ENCODE data around the gene TMEM190.
A peak's percentile ranks its signal among the peaks of the same experiment; 100 is the strongest.

The TMEM190 gene

GRCh38 chr19:55358943-55359908 lies 17.4 kb upstream of the TMEM190 start:
- H3K27me3 Mint-ChIP-seq: peaks cover 13% of the 10 kb centered on the region
- H3K9me3 Mint-ChIP-seq: no peaks in the 10 kb centered on the region
- peaks cover 2% of the 10 kb centered on the region for H3K4me1 Mint-ChIP-seq (ENCODE audit: low read depth)
- no peak overlapping the region for H3K27ac Mint-ChIP-seq
- H3K36me3 Mint-ChIP-seq (ENCODE audit: low read depth): no peaks in the 10 kb centered on the region
- H3K4me3 Mint-ChIP-seq: no peak overlapping the region

DNA sequence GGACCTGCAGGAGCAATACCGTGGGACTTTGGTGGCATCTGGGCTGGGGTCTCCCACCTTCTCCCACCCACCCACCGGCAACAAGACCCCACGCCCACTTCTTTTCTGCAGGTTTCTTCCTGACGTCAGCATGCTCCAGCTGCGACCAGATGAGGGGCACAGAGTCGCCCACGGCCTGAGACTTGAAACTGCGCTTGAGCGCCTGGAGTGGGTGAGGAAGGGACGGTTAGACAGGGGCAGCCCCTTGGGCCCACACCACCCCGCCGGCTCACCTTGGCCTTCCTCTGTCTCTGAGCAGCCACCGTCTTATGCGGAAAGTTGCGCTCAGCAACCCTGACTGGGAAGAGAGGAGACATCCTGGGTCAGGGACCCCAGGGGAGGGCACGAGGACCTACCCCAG lies 15.7 kb upstream of the TMEM190 start:
- Mint-ChIP-seq H3K4me1 (ENCODE audit: low read depth) (no peaks in the 10 kb centered on the region), H3K27ac (no peak overlapping the region), H3K36me3 (ENCODE audit: low read depth) (no peaks in the 10 kb centered on the region), H3K27me3 (peaks cover 4% of the 10 kb centered on the region), H3K9me3 (no peaks in the 10 kb centered on the region), H3K4me3 (no peak overlapping the region)

DNA sequence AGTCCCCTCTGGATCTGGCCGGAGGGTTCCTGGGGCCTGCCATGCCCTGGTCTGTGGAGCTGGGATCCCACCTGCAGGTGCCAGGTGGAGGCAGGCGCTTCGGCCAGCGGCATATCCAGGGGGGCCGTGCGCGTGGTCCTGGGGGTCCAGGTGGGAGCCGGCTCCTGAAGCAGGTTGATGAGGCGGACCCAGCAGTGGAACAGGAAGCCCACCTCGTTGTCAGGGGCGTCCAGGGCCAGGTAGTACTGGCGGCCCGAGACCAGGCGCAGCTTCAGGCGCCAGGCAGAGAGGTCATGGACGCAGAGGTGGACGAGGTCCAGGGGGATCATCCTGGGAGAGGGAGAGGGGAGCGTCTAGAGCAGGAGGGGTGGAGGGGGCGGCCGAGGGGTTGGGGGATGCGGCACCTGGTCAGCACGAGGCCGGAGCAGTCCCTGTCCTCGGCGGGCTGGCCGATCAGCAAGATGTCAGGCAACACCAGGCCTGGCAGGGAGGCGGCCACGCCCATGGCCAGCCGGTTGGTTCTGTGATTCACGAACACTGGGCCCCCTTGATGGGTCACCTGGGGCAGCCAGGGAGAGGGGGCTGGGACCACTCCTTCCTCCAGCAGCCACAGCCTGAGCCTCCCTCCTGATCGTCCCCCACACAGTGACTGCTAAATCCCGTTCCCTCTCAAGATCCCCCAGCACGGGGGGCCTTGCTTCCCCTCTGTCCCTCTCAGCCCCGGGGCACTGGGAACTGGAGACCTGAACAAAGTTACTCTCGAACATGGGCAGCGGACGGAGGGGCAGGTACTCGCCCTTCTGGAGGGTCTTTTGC lies 14.2 kb upstream of the TMEM190 start:
- Mint-ChIP-seq H3K36me3 (ENCODE audit: low read depth) (no peaks in the 10 kb centered on the region), H3K4me3 (no peak overlapping the region), H3K9me3 (no peaks in the 10 kb centered on the region), H3K4me1 (ENCODE audit: low read depth) (no peaks in the 10 kb centered on the region), H3K27ac (no peak overlapping the region), H3K27me3 (no peaks in the 10 kb centered on the region)

- H3K27me3 Mint-ChIP-seq: peaks cover 4% of the 10 kb centered on the region
- no peak within 1 kb of the TSS for H3K4me3 Mint-ChIP-seq
- no peaks in the 10 kb centered on the region for H3K4me1 Mint-ChIP-seq (ENCODE audit: low read depth)
- H3K36me3 Mint-ChIP-seq (ENCODE audit: low read depth): no peaks in the 10 kb centered on the region
- no peak within 1 kb of the TSS for H3K27ac Mint-ChIP-seq
- no peaks in the 10 kb centered on the region for H3K9me3 Mint-ChIP-seq
These were observed 13.5 kb upstream of the TMEM190 start, which contains the start of gene GARIN5B for GRCh38 chr19:55362990-55363716. Gene GARIN5B (minus strand): TSS chr19:55363260. CDS start chr19:55363066, 194 bp downstream.

DNA sequence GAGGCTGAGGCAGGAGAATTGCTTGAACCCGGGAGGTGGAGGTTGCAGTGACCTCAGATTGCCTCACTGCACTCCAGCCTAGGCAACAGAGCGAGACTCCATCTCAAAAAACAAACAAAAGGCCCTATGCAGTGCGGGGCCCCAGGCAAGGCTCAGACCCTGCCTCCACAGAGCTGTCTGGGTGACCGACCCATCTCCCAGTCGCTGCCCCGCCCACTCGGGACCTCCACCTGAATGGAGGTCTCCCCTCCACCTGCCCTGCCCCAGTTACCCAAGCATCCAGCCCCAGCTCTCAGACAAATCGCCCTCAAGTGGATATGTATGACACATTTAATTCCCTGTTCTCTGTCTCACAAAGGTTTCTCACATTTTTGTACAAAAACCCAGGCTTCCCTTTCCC lies 11.4 kb upstream of the TMEM190 start:
- Mint-ChIP-seq H3K4me3 (no peak overlapping the region), H3K27ac (no peak overlapping the region), H3K4me1 (ENCODE audit: low read depth) (peaks cover 4% of the 10 kb centered on the region), H3K9me3 (no peaks in the 10 kb centered on the region), H3K36me3 (ENCODE audit: low read depth) (no peaks in the 10 kb centered on the region), H3K27me3 (peaks cover 8% of the 10 kb centered on the region)

DNA sequence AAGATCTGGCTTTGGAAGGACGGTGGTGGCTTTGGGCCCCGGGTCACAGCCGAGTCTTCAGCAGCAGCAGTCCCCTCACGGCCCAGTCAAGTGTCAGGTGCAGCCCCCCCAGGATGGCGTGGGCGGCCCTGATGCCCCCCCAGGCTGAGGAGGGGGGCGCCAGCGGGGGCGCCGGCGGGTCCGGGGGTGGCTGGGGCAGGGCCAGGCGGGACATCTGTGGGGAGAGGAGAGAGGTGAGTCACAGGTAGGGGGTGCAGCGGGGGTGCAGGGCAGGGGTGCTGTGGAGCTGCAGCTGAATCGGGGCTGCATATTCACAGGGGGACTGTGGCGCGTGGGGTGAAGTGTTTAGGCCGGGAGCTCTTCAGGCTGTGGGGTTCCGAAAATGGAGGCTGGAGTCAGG lies 10.7 kb upstream of the TMEM190 start:
- Mint-ChIP-seq H3K9me3 (no peaks in the 10 kb centered on the region), H3K27me3 (peaks cover 16% of the 10 kb centered on the region), H3K27ac (no peak overlapping the region), H3K4me3 (no peak overlapping the region), H3K36me3 (ENCODE audit: low read depth) (no peaks in the 10 kb centered on the region), H3K4me1 (ENCODE audit: low read depth) (peaks cover 10% of the 10 kb centered on the region)

GRCh38 chr19:55366790-55367189 lies 9.8 kb upstream of the TMEM190 start:
- H3K27me3 Mint-ChIP-seq: peaks cover 22% of the 10 kb centered on the region
- H3K9me3 Mint-ChIP-seq: no peaks in the 10 kb centered on the region
- H3K4me1 Mint-ChIP-seq (ENCODE audit: low read depth): peaks cover 10% of the 10 kb centered on the region
- no peaks in the 10 kb centered on the region for H3K36me3 Mint-ChIP-seq (ENCODE audit: low read depth)
- no peak overlapping the region for H3K4me3 Mint-ChIP-seq
- H3K27ac Mint-ChIP-seq: no peak overlapping the region

GRCh38 chr19:55368106-55368505 lies 8.5 kb upstream of the TMEM190 start:
- no peaks in the 10 kb centered on the region for H3K36me3 Mint-ChIP-seq (ENCODE audit: low read depth)
- H3K4me1 Mint-ChIP-seq (ENCODE audit: low read depth): peaks cover 17% of the 10 kb centered on the region
- no peak overlapping the region for H3K4me3 Mint-ChIP-seq
- H3K9me3 Mint-ChIP-seq: no peaks in the 10 kb centered on the region
- H3K27ac Mint-ChIP-seq: no peak overlapping the region
- H3K27me3 Mint-ChIP-seq: peaks cover 29% of the 10 kb centered on the region

- no peaks in the 10 kb centered on the region for H3K9me3 Mint-ChIP-seq
- no peaks in the 10 kb centered on the region for H3K36me3 Mint-ChIP-seq (ENCODE audit: low read depth)
- peaks cover 21% of the 10 kb centered on the region for H3K4me1 Mint-ChIP-seq (ENCODE audit: low read depth)
- H3K27me3 Mint-ChIP-seq: peaks cover 33% of the 10 kb centered on the region
- H3K4me3 Mint-ChIP-seq: no peak overlapping the region
- no peak overlapping the region for H3K27ac Mint-ChIP-seq
These were observed 7.7 kb upstream of the TMEM190 start for GRCh38 chr19:55368701-55369563.

DNA sequence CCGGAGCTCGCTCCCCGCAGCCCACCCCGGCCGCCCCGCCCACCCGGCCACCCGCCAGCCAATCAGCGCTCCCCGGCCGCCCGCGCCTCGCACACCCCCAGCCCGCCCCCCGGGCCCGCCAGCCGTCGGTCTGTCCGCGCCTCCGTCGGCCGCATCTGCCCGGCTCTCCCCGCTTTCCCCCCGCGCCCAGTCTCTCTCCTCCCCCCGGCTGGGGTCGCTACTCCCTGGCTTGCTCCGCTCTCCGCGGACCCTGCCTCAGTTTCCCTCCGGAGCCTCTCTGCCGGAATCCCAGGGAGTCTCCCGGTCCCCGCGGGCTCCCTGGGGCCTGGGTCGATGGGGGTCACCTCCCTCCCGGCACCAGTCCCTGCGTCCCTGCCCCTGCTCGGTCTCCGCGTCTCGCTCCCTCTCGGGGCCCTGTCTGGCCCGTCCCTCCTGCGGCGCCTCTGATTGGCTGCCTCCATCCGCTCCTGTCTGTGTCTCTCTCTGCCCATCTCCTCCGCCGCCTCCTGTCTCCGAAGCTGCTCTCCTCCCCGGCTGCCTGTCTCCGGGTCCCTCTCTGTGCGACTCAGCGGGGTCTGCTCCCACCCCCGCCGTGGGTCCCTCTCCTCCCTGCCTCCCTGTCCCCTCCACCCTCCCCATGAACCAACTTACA lies 6.8 kb upstream of the TMEM190 start:
- Mint-ChIP-seq H3K36me3 (ENCODE audit: low read depth) (no peaks in the 10 kb centered on the region), H3K4me3 (peak overlapping the region; percentile 73), H3K27me3 (peaks cover 34% of the 10 kb centered on the region), H3K4me1 (ENCODE audit: low read depth) (peaks cover 21% of the 10 kb centered on the region), H3K27ac (no peak overlapping the region), H3K9me3 (no peaks in the 10 kb centered on the region)

DNA sequence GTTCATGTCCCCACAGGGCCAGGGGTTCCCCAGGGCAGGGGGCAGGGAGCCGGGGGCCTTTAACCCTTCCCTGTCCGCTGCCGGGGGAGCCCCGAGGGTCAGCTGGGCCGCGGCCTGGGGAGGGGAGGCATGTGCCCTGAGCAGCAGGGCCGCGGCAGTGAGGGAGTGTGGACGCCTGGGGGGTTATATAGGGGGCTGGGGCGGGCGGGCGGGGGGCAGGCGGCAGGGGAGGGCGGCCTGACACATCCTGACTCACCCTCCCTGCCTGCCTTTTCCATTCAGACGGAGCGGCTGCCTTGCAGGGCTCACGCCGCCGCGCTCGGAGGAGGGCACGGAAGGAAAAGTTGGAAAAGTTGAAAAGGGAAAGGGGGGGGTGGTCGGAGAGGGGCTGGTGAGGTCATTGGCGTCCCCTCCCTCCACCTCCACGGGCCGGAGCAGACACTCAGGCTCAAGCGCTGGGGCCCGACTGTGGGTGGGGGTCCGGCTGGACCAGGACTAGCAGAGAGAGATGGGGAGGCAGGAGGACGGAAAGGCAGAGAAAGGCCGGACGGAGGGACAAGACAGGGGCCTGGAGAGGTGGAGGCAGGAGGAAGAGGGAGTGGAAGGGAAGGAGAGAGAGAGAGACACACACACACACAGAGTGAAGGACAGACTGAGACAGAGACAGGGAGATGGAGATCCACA lies 6.2 kb upstream of the TMEM190 start, which contains the start of gene IL11:
Gene IL11, minus strand, starts transcription at position 159 of the 684 bp plus-strand sequence. Its CDS starts 153 bp downstream, at position 6.
- Mint-ChIP-seq H3K4me1 (ENCODE audit: low read depth) (peaks cover 21% of the 10 kb centered on the region), H3K9me3 (no peaks in the 10 kb centered on the region), H3K27me3 (peaks cover 37% of the 10 kb centered on the region), H3K36me3 (ENCODE audit: low read depth) (no peaks in the 10 kb centered on the region), H3K27ac (no peak within 1 kb of the TSS), H3K4me3 (peak within 1 kb of the TSS; percentile 73)

DNA sequence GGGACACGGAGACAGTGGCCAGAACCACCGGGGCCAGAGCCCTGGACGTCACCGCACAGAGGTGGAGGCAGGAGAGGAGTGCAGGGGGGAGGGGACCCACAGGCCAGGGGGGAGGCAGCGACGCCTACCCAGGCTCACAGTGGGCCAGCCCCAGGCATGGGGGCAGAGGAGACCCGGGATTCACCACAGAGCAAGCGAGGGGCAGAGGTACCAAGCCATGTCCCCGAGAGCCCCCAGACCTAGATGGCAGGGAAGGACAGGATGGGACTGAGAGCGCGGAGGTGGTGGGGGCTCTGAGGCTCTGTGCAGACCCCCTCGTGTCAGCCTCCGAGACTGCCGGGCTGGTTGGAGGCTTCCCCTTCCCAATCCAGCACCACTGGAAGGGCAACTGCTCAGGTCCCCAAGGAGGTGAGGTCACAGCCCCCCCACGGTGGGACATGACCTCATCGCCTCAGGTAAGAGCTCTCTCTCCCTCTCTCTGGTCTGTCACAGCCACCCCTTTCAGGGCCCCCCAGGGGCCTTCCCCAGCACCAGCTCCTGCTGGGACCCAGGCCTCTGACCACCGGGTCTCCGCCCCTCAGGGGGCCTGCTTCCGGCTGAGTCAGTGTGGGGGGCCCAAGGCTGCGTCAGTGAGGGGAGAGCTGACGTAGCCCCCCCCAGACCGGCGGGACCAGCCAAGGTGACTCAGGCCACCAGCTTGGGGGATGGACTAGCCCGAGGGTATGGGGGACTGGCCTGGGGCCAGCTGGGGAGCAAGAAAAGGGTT lies 4.1 kb upstream of the TMEM190 start:
- no peaks in the 10 kb centered on the region for H3K9me3 Mint-ChIP-seq
- peaks cover 21% of the 10 kb centered on the region for H3K4me1 Mint-ChIP-seq (ENCODE audit: low read depth)
- H3K27me3 Mint-ChIP-seq: peaks cover 40% of the 10 kb centered on the region

More for the DNA sequence above, 4.1 kb upstream of the TMEM190 start:
- no peak overlapping the region for H3K4me3 Mint-ChIP-seq
- no peaks in the 10 kb centered on the region for H3K36me3 Mint-ChIP-seq (ENCODE audit: low read depth)
- H3K27ac Mint-ChIP-seq: no peak overlapping the region

All from stimulated activated naive CD8-positive, alpha-beta T cell treated with anti-CD3 and anti-CD28 coated beads, Interleukin-15, Interleukin-2, amounts not matched to agents 100 ng/mL and 50 ng/mL, for 24 hours (primary cell).